ENCODE data around the gene PARS2. TPM values are rescaled to one million over a fixed set of nuclear protein-coding genes. Genes with fewer than 3 reads are reported as not detected.

Gene PARS2
- total and polyA plus RNA-seq, 2 of the 4 experiments (the other 2 are of a cell fraction) = 3.4 to 6.3 TPM

DNA sequence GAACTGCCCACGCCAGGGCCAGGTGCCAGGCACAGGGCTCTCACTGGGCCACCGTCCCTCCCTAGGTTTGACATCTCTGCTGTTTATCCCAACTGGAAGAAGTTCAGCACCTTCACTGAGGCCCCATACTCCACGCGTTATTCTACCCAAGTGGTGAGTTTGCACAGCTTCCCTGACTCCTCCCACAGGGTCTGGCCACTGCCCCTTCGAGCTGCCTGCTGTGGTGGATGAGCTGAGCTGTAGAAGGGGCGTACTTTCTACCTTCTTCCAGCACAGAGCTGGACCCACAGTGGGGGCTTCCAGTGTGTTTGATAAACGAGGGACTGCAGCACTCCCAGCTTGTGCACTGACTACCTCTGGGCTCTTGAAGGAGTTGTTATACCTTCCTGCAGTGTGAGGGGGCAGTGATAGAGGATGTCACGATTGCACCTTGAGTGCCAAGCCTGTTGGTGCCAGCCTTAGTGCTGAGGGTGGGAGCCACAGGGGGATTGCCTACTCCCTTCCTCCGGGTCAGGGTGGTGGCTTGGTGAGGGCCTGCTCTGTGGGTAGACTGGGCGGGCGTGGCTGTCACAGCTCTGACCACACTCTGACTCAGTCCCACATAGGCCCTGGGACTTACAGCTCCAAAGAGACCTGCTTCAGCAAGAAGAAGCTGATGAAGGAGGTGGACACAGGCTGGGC is 42.7 kb upstream of the PARS2 start:
- peak overlapping the region; percentile 59 for H2AFZ ChIP-seq (replicated peaks; ENCODE audit: low read length, poor library complexity)
- no peak overlapping the region for H3K4ac ChIP-seq (ENCODE audit: low read depth, low read length)
- no peaks in the 10 kb centered on the region for H3K36me3 ChIP-seq (ENCODE audit: control insufficient read depth, insufficient read depth, low read length)
- ATAC-seq (ENCODE audit: low read depth) = no peak
- no peak overlapping the region for H4K5ac ChIP-seq (ENCODE audit: low read depth, low read length)
- H2AK5ac ChIP-seq (ENCODE audit: low read depth, low read length) = no peak overlapping the region
- H3K18ac ChIP-seq (ENCODE audit: low read depth, low read length) = no peak overlapping the region
- no peak overlapping the region for H3K9ac ChIP-seq (ENCODE audit: low read depth, low read length)
- ChIA-PET POLR2A (ENCODE audit: unreplicated experiment) (no interaction called here), CTCF (no interaction called here)
- DNase-seq = peak; percentile 11
- H2BK20ac ChIP-seq (ENCODE audit: low read depth, low read length) = no peak overlapping the region
- no peak overlapping the region for H4K91ac ChIP-seq (ENCODE audit: insufficient read depth, low read depth, low read length)
- H3K4me3 ChIP-seq (ENCODE audit: insufficient read depth, low read depth, low read length) = no peak overlapping the region
- H2BK120ac ChIP-seq (ENCODE audit: low read depth, low read length) = no peak overlapping the region
- H3K4me1 ChIP-seq (ENCODE audit: control insufficient read depth, insufficient read depth, low read length) = no peaks in the 10 kb centered on the region
- H3K4me2 ChIP-seq (ENCODE audit: low read depth, low read length) = no peak overlapping the region
- H3K14ac ChIP-seq (replicated peaks; ENCODE audit: low read depth, low read length) = no peak overlapping the region
- no peak overlapping the region for H3K27ac ChIP-seq (ENCODE audit: insufficient read depth, low read length)
- H2AK9ac ChIP-seq (replicated peaks; ENCODE audit: low read depth, low read length, poor library complexity) = no peak overlapping the region
- H3K23ac ChIP-seq (ENCODE audit: low read depth, low read length) = no peak overlapping the region
- in situ Hi-C loops (cut with MboI; ENCODE audit: low sequenced_read_pairs) (no loop called here), intact Hi-C loops (cut with micrococcal nuclease) (no loop called here), dilution Hi-C loops (cut with HindIII; ENCODE audit: low sequenced_read_pairs, unreplicated experiment) (no loop called here)
- TF ChIP-seq, protein P1, sequence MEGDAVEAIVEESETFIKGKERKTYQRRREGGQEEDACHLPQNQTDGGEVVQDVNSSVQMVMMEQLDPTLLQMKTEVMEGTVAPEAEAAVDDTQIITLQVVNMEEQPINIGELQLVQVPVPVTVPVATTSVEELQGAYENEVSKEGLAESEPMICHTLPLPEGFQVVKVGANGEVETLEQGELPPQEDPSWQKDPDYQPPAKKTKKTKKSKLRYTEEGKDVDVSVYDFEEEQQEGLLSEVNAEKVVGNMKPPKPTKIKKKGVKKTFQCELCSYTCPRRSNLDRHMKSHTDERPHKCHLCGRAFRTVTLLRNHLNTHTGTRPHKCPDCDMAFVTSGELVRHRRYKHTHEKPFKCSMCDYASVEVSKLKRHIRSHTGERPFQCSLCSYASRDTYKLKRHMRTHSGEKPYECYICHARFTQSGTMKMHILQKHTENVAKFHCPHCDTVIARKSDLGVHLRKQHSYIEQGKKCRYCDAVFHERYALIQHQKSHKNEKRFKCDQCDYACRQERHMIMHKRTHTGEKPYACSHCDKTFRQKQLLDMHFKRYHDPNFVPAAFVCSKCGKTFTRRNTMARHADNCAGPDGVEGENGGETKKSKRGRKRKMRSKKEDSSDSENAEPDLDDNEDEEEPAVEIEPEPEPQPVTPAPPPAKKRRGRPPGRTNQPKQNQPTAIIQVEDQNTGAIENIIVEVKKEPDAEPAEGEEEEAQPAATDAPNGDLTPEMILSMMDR (conservative IDR thresholded peaks at IDR 0.05; ENCODE audit: low read depth, low read length) = no peak
- no peak for TF ChIP-seq MXI1 (IDR thresholded peaks at IDR 0.05; ENCODE audit: borderline replicate concordance, low read depth, low read length)
- no peak for TF ChIP-seq SMC3 (IDR thresholded peaks at IDR 0.05; ENCODE audit: low read depth, low read length)
- no peak for TF ChIP-seq USF2 (IDR thresholded peaks at IDR 0.05; ENCODE audit: low read depth, low read length)
- TF ChIP-seq POLR2A (IDR thresholded peaks at IDR 0.05; ENCODE audit: low read depth, low read length) = no peak
- no peak for TF ChIP-seq NFE2L2 (IDR thresholded peaks at IDR 0.05; ENCODE audit: low read depth, low read length)
- TF ChIP-seq ELK1 (IDR thresholded peaks at IDR 0.05; ENCODE audit: borderline replicate concordance, low read depth, low read length) = no peak
- TF ChIP-seq RFX5 (IDR thresholded peaks at IDR 0.05; ENCODE audit: low read depth, low read length) = no peak
- TF ChIP-seq CEBPB (IDR thresholded peaks at IDR 0.05; ENCODE audit: low read depth, low read length) = no peak
- TF ChIP-seq MAFK (IDR thresholded peaks at IDR 0.05; ENCODE audit: low read depth, low read length) = no peak
- TF ChIP-seq RCOR1 (IDR thresholded peaks at IDR 0.05; ENCODE audit: insufficient replicate concordance, low read length) = no peak
- TF ChIP-seq RAD21 (IDR thresholded peaks at IDR 0.05; ENCODE audit: low read length) = no peak
- TF ChIP-seq CHD1 (IDR thresholded peaks at IDR 0.05; ENCODE audit: low read depth, low read length) = no peak
- no peak for TF ChIP-seq FOS (IDR thresholded peaks at IDR 0.05; ENCODE audit: low read depth, low read length)
- TF ChIP-seq BHLHE40 (IDR thresholded peaks at IDR 0.05; ENCODE audit: low read depth, low read length) = no peak
- no peak for TF ChIP-seq MAZ (IDR thresholded peaks at IDR 0.05; ENCODE audit: borderline replicate concordance, low read depth, low read length)
- no peaks in the 10 kb centered on the region for H3K9me3 ChIP-seq (ENCODE audit: control insufficient read depth, insufficient read depth, low read length)
- H3K9me1 ChIP-seq (ENCODE audit: insufficient read depth, low read length) = 0 out of 2 replicates have a peak, but pooled peaks cover 4% of the 10 kb centered on the region
- no peaks in the 10 kb centered on the region for H4K20me1 ChIP-seq (ENCODE audit: insufficient read depth, low read length)
- H4K8ac ChIP-seq (ENCODE audit: low read depth in 2 of 2, low read length in 2 of 2) = no peak overlapping the region
- H2BK5ac ChIP-seq (ENCODE audit: low read depth, low read length, poor library complexity, severe bottlenecking) = no peak overlapping the region
- H3K79me1 ChIP-seq (ENCODE audit: low read depth in 1 of 2, low read length in 2 of 2) = no peaks in the 10 kb centered on the region
- no TSS peak for BruUV-seq (replicated peaks)
- H3K27me3 ChIP-seq (ENCODE audit: control insufficient read depth, insufficient read depth, low read length) = peaks cover 11% of the 10 kb centered on the region
- WGBS, 2 experiments (ENCODE audit: extremely low coverage in 2 of 2, insufficient read length in 1 of 2) = no CpG with 5 or more reads among the region's 11 CpGs
- H2BK15ac ChIP-seq (ENCODE audit: low read depth, low read length) = no peak overlapping the region
- no peak overlapping the region for H3K56ac ChIP-seq (ENCODE audit: extremely low read depth, insufficient read depth, low read length)
